Activated CD8-positive, alpha-beta memory T cell treated with anti-CD3 and anti-CD28 coated beads, Interleukin-2, amount 50 U/mL, for 1 hour (primary cell): ENCODE data around the gene GUCY1A1.

Experiments
- DNase-seq: peaks from one replicate; pipeline ENCODE4 v3.0.0-alpha.2; 2020; ENCODE audit errors: extremely low read depth

GUCY1A1 gene

GRCh38 chr4:155658681-155659064 lies 8.0 kb upstream of the GUCY1A1 start:
- no peak for DNase-seq

- no peak for DNase-seq
Measured at GRCh38 chr4:155659176-155659575, 7.5 kb upstream of the GUCY1A1 start.

- DNase-seq: no peak
Measured at GRCh38 chr4:155660436-155660835, 6.2 kb upstream of the GUCY1A1 start.

- no peak for DNase-seq
Measured at GRCh38 chr4:155665054-155665453, 1.6 kb upstream of the GUCY1A1 start.

- DNase-seq: no peak
Measured at GRCh38 chr4:155667222-155667567, 547 bp downstream of the GUCY1A1 start.

GRCh38 chr4:155667568-155668511 lies 1.2 kb downstream of the GUCY1A1 start:
- no peak for DNase-seq

- DNase-seq: no peak
Measured at GRCh38 chr4:155668707-155669220, 2.1 kb downstream of the GUCY1A1 start.

- no peak for DNase-seq
Measured at GRCh38 chr4:155672342-155672741, 5.7 kb downstream of the GUCY1A1 start.

- DNase-seq: no peak
Measured at GRCh38 chr4:155673453-155673979, 6.9 kb downstream of the GUCY1A1 start.

GRCh38 chr4:155674669-155675071 lies 8.0 kb downstream of the GUCY1A1 start:
- DNase-seq: no peak

GRCh38 chr4:155675709-155676429 lies 9.2 kb downstream of the GUCY1A1 start:
- DNase-seq: no peak

- DNase-seq: no peak
Measured at GRCh38 chr4:155676430-155676825, 9.8 kb downstream of the GUCY1A1 start.

- DNase-seq: no peak
Measured at GRCh38 chr4:155678011-155678410, 11.4 kb downstream of the GUCY1A1 start.

- DNase-seq: no peak
Measured at GRCh38 chr4:155679343-155679742, 12.7 kb downstream of the GUCY1A1 start.

GRCh38 chr4:155681886-155682285 lies 15.2 kb downstream of the GUCY1A1 start:
- DNase-seq: no peak

GRCh38 chr4:155684423-155684822 lies 17.8 kb downstream of the GUCY1A1 start:
- no peak for DNase-seq

- no peak for DNase-seq
Measured at GRCh38 chr4:155684892-155685541, 18.4 kb downstream of the GUCY1A1 start.

- DNase-seq: no peak
Measured at GRCh38 chr4:155687380-155687982, 20.8 kb downstream of the GUCY1A1 start.

- no peak for DNase-seq
Measured at GRCh38 chr4:155688211-155688610, 21.6 kb downstream of the GUCY1A1 start.

GRCh38 chr4:155688860-155689259 lies 22.2 kb downstream of the GUCY1A1 start:
- no peak for DNase-seq

GRCh38 chr4:155690044-155690837 lies 23.6 kb downstream of the GUCY1A1 start:
- DNase-seq: no peak
